Psoas muscle (tissue), 8 donors: Measurements from ENCODE around the gene CDH18. TPM values are rescaled to one million over a fixed set of nuclear protein-coding genes. Genes with fewer than 3 reads are reported as not detected.
"Not testable (repeated sequence)": the region's sequence is repeated elsewhere in the genome, so short reads cannot be mapped to it uniquely, and the experiment has no call there.

Experiments used
- ATAC-seq, 4 donors: fragments of 200-7000 bp; cut with Tn5 transposase; one replicate each; pipeline ENCODE4 v1.9.1; 2020; ENCODE audit warnings: moderate library complexity in 3 of 4, mild to moderate bottlenecking in 2 of 4
- DNase-seq, 2 donors: peaks; one replicate each; pipeline ENCODE4 v3.0.0-alpha.2; 2020
- H3K27ac ChIP-seq: fragments of 200-600 bp; one replicate; pipeline ENCODE4 v1.8.0; 2022
- H3K27me3 ChIP-seq, 3 donors: fragments of 200-600 bp in 1 of 3; one replicate each; pipeline versions ENCODE4 v1.6.1 to v1.8.0; 2013 to 2022; ENCODE audit warnings: low read length in 2 of 3, mild to moderate bottlenecking in 2 of 3, moderate library complexity in 1 of 3; ENCODE audit not compliant: insufficient read depth in 3 of 3
- H3K36me3 ChIP-seq, 2 donors: fragments of 200-600 bp in 1 of 2; one replicate each; pipeline versions ENCODE4 v1.6.1 to v1.8.0; 2013 to 2022; ENCODE audit warnings: low read depth in 1 of 2, mild to moderate bottlenecking in 1 of 2, moderate library complexity in 1 of 2; ENCODE audit not compliant: insufficient read depth in 1 of 2
- H3K4me1 ChIP-seq: fragments of 200-600 bp; one replicate; pipeline ENCODE4 v1.8.0; 2022
- H3K4me3 ChIP-seq: fragments of 200-600 bp; one replicate; pipeline ENCODE4 v1.8.0; 2022; ENCODE audit warnings: mild to moderate bottlenecking
- H3K9me3 ChIP-seq: fragments of 200-600 bp; one replicate; pipeline ENCODE4 v1.8.0; 2022
- WGBS, 3 donors: extraction: QIAGEN DNeasy Blood & Tissue Kit; methylation state at CpG; one replicate each; pipeline versions ENCODE4 v1.1.6 to v1.1.7; 2013; 5-methylcytosine and 5-hydroxymethylcytosine counted together
- intact Hi-C, 2 donors: fragments of 100-400 bp; cut with DNase I; formaldehyde crosslinking; loops; one replicate each; pipeline versions ENCODE4 v1.11.0 to v1.14.2; 2022
- polyA plus RNA-seq, 3 donors: library from polyadenylated mRNA; stranded (reverse); fragments of 200-250 nt; gene quantifications; one replicate each; pipeline ENCODE4 v1.2.3, GENCODE V29; 2013
- total RNA-seq, 4 donors: library from RNA; stranded (reverse); fragmentation: NEBNext Ultra II Directional in 2 of 4; extraction: Animal tissue kit (Norgen Biotek cat#: 25700) in 2 of 4; gene quantifications; one replicate each; pipeline versions ENCODE4 v1.2.1 to v1.2.4, GENCODE V29; 2021 to 2023
- TF ChIP-seq, protein P1 (sequence below): fragments of 200-600 bp; IDR thresholded peaks from one replicate; pipeline ENCODE4 v1.8.0; 2022; ENCODE audit warnings: antibody characterized with exemption
- donor health status: healthy with polysubstance abuse.
- donor health status: DM: no; HTN: no; CAD: no; lungs with moderate emphysema.
- donor health status: Bipolar disorder and iron deficiency.
- donor health status: healthy.
- donor health status: DM: yes; HTN: yes; CAD: no.
- donor health status: DM: no; HTN: no; CAD: no.
- donor health status: DM: no; HTN: no; CAD: no.
- donor health status: DM: yes; HTN: yes; CAD: no.

The CDH18 gene
- total and polyA plus RNA-seq, 7 donors, result 0.03 TPM; not detected in 5

DNA sequence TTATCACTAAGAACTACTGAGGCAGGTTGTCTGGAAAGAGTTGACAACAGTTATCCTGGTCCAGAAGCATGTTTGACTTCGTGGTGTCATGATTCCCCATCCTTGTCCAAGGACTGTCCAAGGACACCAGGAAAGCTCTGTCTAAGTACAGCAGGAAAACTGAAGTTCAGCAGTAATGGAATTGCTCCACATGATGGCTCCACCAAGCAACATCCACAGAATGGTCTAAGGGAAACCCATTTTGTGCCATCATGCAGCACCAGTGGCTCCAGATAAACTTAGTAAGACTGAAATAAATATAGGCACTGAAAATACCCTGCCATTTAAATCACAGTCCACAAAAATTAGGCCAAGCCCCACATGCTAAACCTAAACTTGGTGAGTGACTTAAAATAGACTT, 192.8 kb downstream of the CDH18 start:
- ATAC-seq (no peak), DNase-seq (no peak)
- no peaks in the 10 kb centered on the region for H3K9me3 ChIP-seq
- no peak overlapping the region for H3K27ac ChIP-seq
- H3K36me3 ChIP-seq, result no peaks in the 10 kb centered on the region
- no peaks in the 10 kb centered on the region for H3K4me1 ChIP-seq
- intact Hi-C loops, result no loop called here
- TF ChIP-seq, protein P1, sequence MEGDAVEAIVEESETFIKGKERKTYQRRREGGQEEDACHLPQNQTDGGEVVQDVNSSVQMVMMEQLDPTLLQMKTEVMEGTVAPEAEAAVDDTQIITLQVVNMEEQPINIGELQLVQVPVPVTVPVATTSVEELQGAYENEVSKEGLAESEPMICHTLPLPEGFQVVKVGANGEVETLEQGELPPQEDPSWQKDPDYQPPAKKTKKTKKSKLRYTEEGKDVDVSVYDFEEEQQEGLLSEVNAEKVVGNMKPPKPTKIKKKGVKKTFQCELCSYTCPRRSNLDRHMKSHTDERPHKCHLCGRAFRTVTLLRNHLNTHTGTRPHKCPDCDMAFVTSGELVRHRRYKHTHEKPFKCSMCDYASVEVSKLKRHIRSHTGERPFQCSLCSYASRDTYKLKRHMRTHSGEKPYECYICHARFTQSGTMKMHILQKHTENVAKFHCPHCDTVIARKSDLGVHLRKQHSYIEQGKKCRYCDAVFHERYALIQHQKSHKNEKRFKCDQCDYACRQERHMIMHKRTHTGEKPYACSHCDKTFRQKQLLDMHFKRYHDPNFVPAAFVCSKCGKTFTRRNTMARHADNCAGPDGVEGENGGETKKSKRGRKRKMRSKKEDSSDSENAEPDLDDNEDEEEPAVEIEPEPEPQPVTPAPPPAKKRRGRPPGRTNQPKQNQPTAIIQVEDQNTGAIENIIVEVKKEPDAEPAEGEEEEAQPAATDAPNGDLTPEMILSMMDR, result no peak
- 48 to 66% (median 57%) methylated on average over 1 of the region's 1 CpG for WGBS, 3 donors
- no peak overlapping the region for H3K4me3 ChIP-seq
- H3K27me3 ChIP-seq, result no peaks in the 10 kb centered on the region

DNA sequence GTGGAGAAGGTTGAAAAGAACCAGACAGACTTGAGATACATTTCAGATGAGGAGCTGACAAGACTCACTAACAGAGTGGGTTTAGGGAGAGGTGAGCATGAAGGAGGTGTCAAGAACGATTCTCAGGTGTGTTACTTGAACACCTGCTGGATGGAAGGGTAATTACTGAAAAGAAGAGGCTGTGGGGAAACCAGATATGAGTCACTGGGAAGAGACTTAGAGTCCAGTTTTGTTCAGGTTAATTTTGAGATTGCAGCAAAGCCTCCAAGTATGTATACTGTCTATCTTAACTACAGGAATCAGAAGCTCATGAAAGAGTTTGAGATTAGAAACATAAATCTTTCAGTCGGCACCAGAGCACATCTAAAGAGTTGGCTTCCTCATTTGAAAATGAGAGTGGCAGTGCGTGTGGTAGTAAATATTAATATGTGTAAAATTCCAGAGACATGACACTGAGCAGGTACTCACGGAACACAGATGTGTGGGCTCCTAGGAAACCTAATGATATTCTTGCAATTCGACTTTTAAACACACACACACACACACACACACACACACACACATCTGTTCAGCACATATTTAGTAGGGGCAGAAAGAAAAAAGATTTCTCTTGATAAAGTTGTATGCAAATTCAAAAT, 197.1 kb downstream of the CDH18 start:
- DNase-seq (no peak), ATAC-seq (no peak)
- no peaks in the 10 kb centered on the region for H3K9me3 ChIP-seq
- intact Hi-C loops, result no loop called here
- 43 to 49% (median 44%) methylated on average over 5 of the region's 5 CpGs for WGBS, 3 donors
- no peaks in the 10 kb centered on the region for H3K27me3 ChIP-seq
- H3K4me3 ChIP-seq, result no peak overlapping the region
- no peaks in the 10 kb centered on the region for H3K4me1 ChIP-seq
- no peaks in the 10 kb centered on the region for H3K36me3 ChIP-seq
- TF ChIP-seq, protein P1, result no peak
- no peak overlapping the region for H3K27ac ChIP-seq

DNA sequence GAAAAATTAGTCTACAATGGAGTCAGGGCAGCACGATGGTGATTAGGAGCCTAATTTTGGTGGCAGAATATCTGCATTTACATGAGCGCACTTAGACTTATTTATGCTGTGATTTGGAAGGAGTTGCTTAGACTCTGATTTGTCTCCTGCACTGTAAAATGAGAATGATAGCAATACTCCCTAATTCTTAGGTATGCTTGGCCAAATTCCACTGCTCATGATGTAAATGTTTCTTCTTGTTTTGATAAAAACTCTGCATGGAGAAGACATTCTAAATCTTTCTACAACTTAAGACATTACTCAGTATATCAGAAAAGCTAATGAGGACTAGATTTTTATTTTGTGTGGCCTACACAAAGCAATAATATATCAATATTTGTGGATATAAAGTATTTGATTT, 205.4 kb downstream of the CDH18 start:
- DNase-seq (no peak), ATAC-seq (no peak)
- H3K4me1 ChIP-seq, result no peaks in the 10 kb centered on the region
- TF ChIP-seq, protein P1, result no peak
- H3K36me3 ChIP-seq, result no peaks in the 10 kb centered on the region
- no peak overlapping the region for H3K27ac ChIP-seq
- WGBS, 3 donors, result 82 to 87% (median 83%) methylated on average over 2 of the region's 2 CpGs
- H3K4me3 ChIP-seq, result no peak overlapping the region
- intact Hi-C loops, result no loop called here
- H3K27me3 ChIP-seq, result no peaks in the 10 kb centered on the region
- H3K9me3 ChIP-seq, result no peaks in the 10 kb centered on the region

DNA sequence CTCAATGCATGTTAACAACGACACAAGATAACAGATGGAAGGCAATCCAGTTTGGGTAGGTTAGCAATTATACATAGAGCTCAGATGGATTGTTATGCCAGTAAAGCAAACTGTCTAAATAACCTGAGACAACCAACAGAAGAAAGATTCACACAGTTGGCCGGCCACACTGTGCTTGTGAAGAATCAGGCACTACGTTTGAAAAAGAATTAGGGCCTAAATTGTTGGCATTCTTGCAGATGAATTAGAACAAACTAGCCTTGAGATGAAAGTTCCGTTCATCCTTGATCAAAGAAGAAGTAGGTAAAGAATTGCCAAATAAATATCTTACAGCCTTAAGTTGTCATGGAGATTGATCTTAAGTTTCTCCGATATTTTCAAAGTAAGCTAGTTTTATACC, 210.6 kb downstream of the CDH18 start:
- no peak overlapping the region for H3K27ac ChIP-seq
- WGBS, 3 donors, result 66 to 72% (median 69%) methylated on average over 5 of the region's 5 CpGs
- no peak for DNase-seq
- TF ChIP-seq, protein P1, result no peak
- no peaks in the 10 kb centered on the region for H3K9me3 ChIP-seq
- no peaks in the 10 kb centered on the region for H3K36me3 ChIP-seq
- no peaks in the 10 kb centered on the region for H3K27me3 ChIP-seq
- no peaks in the 10 kb centered on the region for H3K4me1 ChIP-seq
- intact Hi-C loops, result no loop called here
- H3K4me3 ChIP-seq, result no peak overlapping the region
- ATAC-seq, result no peak

DNA sequence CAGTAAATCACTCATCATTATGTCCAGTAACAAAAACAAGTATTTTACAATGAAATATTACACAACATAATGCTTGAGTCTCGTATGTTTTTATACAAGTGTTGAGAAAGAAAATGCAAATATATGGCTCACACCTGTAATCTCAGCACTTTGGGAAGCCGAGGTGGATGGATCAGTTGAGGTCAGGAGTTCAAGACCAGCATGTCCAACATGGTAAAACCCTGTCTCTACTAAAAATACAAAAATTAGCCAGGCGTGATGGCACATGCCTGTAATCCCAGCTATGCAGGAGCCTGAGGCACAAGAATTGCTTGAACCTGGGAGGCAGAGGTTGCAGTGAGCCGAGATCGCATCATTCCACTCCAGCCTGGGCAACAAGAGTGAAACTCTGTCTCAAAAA, 211.1 kb downstream of the CDH18 start:
- H3K27me3 ChIP-seq, H3K36me3 ChIP-seq, ATAC-seq, DNase-seq, intact Hi-C loops, H3K4me3 ChIP-seq, H3K9me3 ChIP-seq, H3K27ac ChIP-seq, H3K4me1 ChIP-seq: not testable (repeated sequence)
- WGBS, 3 donors, result 78 to 82% (median 82%) methylated on average over 5 of the region's 5 CpGs
